K562 (cell line): ENCODE results near the gene ZFP36. TPM values are rescaled to one million over a fixed set of nuclear protein-coding genes. Genes with fewer than 3 reads are reported as not detected.

Experiments
- C11orf30 ChIP-seq: fragments of 450-650 bp; IDR thresholded peaks from 2 replicates; pipeline ENCODE4 v1.6.1; 2016; ENCODE audit warnings: low read depth, mild to moderate bottlenecking
- CAMTA2 ChIP-seq: fragments of 250-450 bp; sonication (Bioruptor Pico); conservative IDR thresholded peaks from 2 replicates; pipeline ENCODE4 v1.5.1; 2022
- FOXP1 ChIP-seq: sonication (generic); formaldehyde crosslinking; IDR thresholded peaks from 2 replicates; pipeline ENCODE4 v1.8.0; 2022; ENCODE audit warnings: mild to moderate bottlenecking, missing genetic modification reagents
- LCOR ChIP-seq: sonication (generic); formaldehyde crosslinking; IDR thresholded peaks from 2 replicates; pipeline ENCODE4 v1.8.0; 2022; ENCODE audit warnings: mild to moderate bottlenecking, missing genetic modification reagents
- ZNF165 ChIP-seq: fragments of 250-450 bp; sonication (Bioruptor Pico); IDR thresholded peaks from 2 replicates; pipeline ENCODE4 v1.4.0; 2020; ENCODE audit warnings: borderline replicate concordance
- ZNF644 ChIP-seq: fragments of 200-800 bp; sonication (Bioruptor generic); IDR thresholded peaks from 2 replicates; pipeline ENCODE4 v1.6.1; 2016; ENCODE audit warnings: low read depth, missing genetic modification characterization, missing compliant biosample characterization
- ZNF766 ChIP-seq: fragments of 200-800 bp; sonication (Bioruptor generic); conservative IDR thresholded peaks from 2 replicates; pipeline ENCODE4 v1.6.1; 2016; ENCODE audit warnings: missing genetic modification characterization, missing compliant biosample characterization
- polyA plus RNA-seq, 8 experiments: library from polyadenylated mRNA; depleted of rRNA in 4 of 8; stranded (reverse) in 5 of 8; unstranded in 3 of 8; fragments of >200 nt; fragmentation: Nextera tagmentation in 2 of 8; fragmentation: Illumina TruSeq in 1 of 8; extraction: Ambion mirVana in 2 of 8; extraction: Trizol in 1 of 8; gene quantifications; 2 replicates each; pipeline versions ENCODE4 v1.2.1 to v1.2.3, GENCODE V29; 2011 to 2014; ENCODE audit warnings: inconsistent platforms in 1 of 8, missing spikeins in 1 of 8
- total RNA-seq, 7 experiments: library from RNA; depleted of rRNA in 6 of 7; stranded (reverse); fragments of >200 nt in 6 of 7; fragmentation: Illumina TruSeq in 2 of 7; extraction: Trizol in 2 of 7; gene quantifications; 2 replicates each; pipeline versions ENCODE4 v1.2.1 to v1.2.3, GENCODE V29; 2011 to 2021; ENCODE audit warnings: low replicate concordance in 1 of 7
- TF ChIP-seq, protein P1 (sequence below): fragments of 450-650 bp; IDR thresholded peaks from 2 replicates; pipeline ENCODE4 v1.6.1; 2016; ENCODE audit warnings: mild to moderate bottlenecking, moderate library complexity
- TF ChIP-seq, protein P2 (sequence below): sonication (generic); formaldehyde crosslinking; IDR thresholded peaks from 2 replicates; pipeline ENCODE4 v1.8.0; 2022; ENCODE audit warnings: mild to moderate bottlenecking, missing genetic modification reagents, borderline replicate concordance
- TF ChIP-seq, protein P3 (sequence below): fragments of 250-450 bp; sonication (Bioruptor Pico); IDR thresholded peaks from 2 replicates; pipeline ENCODE4 v1.4.0; 2020; ENCODE audit warnings: mild to moderate bottlenecking, moderate library complexity
- TF ChIP-seq, protein P4 (sequence below): sonication (generic); formaldehyde crosslinking; IDR thresholded peaks from 2 replicates; pipeline ENCODE4 v1.9.0; 2022; ENCODE audit warnings: mild to moderate bottlenecking, missing genetic modification reagents

ZFP36 gene
- total and polyA plus RNA-seq, 9 of the 15 experiments (the other 6 are each of a cell fraction or from before 2014, with no cell fraction given) = 1.0 to 20.1 (median 3.5) TPM

DNA sequence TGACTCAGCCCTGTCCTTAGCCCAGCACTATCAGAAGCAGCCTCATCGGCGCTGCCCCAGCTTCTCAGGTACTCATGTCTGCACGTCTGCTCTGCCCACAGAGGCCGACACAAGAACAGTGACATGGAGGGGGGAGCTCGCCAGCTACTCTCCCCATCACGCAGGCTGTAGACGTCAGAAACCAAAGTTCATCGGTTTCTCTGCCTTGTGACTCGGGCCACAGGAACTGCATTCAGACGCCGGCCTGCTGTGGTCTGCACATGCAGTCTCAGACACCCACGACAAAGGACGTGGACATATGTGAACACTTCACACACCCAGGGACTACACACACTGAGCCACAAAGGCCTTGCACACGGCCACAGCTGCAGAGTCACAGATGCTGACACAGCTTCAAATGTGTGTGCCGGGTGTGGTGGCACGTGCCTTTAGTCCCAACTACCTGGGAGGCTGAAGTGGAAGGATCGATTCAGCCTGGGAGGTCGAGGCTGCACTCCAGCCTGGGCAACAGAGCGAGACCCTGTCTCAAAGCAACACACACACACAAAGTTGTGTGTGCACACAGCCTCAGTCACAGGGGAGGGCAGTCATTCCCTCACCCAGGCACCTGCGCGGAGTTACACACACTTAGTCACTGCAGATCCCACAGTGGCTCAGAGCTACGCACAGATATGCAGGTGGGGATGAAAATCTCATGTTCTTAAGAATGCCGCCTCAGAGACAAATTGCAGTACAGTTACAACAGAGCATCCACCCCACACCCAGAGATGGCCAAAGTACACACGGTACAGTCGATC lies 4.9 kb upstream of the ZFP36 start (continued):
- TF ChIP-seq, protein P1, sequence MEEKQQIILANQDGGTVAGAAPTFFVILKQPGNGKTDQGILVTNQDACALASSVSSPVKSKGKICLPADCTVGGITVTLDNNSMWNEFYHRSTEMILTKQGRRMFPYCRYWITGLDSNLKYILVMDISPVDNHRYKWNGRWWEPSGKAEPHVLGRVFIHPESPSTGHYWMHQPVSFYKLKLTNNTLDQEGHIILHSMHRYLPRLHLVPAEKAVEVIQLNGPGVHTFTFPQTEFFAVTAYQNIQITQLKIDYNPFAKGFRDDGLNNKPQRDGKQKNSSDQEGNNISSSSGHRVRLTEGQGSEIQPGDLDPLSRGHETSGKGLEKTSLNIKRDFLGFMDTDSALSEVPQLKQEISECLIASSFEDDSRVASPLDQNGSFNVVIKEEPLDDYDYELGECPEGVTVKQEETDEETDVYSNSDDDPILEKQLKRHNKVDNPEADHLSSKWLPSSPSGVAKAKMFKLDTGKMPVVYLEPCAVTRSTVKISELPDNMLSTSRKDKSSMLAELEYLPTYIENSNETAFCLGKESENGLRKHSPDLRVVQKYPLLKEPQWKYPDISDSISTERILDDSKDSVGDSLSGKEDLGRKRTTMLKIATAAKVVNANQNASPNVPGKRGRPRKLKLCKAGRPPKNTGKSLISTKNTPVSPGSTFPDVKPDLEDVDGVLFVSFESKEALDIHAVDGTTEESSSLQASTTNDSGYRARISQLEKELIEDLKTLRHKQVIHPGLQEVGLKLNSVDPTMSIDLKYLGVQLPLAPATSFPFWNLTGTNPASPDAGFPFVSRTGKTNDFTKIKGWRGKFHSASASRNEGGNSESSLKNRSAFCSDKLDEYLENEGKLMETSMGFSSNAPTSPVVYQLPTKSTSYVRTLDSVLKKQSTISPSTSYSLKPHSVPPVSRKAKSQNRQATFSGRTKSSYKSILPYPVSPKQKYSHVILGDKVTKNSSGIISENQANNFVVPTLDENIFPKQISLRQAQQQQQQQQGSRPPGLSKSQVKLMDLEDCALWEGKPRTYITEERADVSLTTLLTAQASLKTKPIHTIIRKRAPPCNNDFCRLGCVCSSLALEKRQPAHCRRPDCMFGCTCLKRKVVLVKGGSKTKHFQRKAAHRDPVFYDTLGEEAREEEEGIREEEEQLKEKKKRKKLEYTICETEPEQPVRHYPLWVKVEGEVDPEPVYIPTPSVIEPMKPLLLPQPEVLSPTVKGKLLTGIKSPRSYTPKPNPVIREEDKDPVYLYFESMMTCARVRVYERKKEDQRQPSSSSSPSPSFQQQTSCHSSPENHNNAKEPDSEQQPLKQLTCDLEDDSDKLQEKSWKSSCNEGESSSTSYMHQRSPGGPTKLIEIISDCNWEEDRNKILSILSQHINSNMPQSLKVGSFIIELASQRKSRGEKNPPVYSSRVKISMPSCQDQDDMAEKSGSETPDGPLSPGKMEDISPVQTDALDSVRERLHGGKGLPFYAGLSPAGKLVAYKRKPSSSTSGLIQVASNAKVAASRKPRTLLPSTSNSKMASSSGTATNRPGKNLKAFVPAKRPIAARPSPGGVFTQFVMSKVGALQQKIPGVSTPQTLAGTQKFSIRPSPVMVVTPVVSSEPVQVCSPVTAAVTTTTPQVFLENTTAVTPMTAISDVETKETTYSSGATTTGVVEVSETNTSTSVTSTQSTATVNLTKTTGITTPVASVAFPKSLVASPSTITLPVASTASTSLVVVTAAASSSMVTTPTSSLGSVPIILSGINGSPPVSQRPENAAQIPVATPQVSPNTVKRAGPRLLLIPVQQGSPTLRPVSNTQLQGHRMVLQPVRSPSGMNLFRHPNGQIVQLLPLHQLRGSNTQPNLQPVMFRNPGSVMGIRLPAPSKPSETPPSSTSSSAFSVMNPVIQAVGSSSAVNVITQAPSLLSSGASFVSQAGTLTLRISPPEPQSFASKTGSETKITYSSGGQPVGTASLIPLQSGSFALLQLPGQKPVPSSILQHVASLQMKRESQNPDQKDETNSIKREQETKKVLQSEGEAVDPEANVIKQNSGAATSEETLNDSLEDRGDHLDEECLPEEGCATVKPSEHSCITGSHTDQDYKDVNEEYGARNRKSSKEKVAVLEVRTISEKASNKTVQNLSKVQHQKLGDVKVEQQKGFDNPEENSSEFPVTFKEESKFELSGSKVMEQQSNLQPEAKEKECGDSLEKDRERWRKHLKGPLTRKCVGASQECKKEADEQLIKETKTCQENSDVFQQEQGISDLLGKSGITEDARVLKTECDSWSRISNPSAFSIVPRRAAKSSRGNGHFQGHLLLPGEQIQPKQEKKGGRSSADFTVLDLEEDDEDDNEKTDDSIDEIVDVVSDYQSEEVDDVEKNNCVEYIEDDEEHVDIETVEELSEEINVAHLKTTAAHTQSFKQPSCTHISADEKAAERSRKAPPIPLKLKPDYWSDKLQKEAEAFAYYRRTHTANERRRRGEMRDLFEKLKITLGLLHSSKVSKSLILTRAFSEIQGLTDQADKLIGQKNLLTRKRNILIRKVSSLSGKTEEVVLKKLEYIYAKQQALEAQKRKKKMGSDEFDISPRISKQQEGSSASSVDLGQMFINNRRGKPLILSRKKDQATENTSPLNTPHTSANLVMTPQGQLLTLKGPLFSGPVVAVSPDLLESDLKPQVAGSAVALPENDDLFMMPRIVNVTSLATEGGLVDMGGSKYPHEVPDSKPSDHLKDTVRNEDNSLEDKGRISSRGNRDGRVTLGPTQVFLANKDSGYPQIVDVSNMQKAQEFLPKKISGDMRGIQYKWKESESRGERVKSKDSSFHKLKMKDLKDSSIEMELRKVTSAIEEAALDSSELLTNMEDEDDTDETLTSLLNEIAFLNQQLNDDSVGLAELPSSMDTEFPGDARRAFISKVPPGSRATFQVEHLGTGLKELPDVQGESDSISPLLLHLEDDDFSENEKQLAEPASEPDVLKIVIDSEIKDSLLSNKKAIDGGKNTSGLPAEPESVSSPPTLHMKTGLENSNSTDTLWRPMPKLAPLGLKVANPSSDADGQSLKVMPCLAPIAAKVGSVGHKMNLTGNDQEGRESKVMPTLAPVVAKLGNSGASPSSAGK = peak; percentile 88
- TF ChIP-seq, protein P2, sequence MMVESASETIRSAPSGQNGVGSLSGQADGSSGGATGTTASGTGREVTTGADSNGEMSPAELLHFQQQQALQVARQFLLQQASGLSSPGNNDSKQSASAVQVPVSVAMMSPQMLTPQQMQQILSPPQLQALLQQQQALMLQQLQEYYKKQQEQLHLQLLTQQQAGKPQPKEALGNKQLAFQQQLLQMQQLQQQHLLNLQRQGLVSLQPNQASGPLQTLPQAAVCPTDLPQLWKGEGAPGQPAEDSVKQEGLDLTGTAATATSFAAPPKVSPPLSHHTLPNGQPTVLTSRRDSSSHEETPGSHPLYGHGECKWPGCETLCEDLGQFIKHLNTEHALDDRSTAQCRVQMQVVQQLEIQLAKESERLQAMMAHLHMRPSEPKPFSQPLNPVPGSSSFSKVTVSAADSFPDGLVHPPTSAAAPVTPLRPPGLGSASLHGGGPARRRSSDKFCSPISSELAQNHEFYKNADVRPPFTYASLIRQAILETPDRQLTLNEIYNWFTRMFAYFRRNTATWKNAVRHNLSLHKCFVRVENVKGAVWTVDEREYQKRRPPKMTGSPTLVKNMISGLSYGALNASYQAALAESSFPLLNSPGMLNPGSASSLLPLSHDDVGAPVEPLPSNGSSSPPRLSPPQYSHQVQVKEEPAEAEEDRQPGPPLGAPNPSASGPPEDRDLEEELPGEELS = peak; percentile 63; the same call in 1 of the 2 replicates
- 0 out of 2 replicates have a peak, but pooled peaks have one; percentile 3 for TF ChIP-seq ZNF766
- 0 out of 2 replicates have a peak, but pooled peaks have one; percentile 14 for TF ChIP-seq FOXP1 (CRISPR knock-in tag)
- peak; percentile 69; the same call in 1 of the 2 replicates for TF ChIP-seq C11orf30
- TF ChIP-seq ZNF165 = no peak
- TF ChIP-seq CAMTA2 (CRISPR knock-in tag) = no peak
- TF ChIP-seq, protein P3, sequence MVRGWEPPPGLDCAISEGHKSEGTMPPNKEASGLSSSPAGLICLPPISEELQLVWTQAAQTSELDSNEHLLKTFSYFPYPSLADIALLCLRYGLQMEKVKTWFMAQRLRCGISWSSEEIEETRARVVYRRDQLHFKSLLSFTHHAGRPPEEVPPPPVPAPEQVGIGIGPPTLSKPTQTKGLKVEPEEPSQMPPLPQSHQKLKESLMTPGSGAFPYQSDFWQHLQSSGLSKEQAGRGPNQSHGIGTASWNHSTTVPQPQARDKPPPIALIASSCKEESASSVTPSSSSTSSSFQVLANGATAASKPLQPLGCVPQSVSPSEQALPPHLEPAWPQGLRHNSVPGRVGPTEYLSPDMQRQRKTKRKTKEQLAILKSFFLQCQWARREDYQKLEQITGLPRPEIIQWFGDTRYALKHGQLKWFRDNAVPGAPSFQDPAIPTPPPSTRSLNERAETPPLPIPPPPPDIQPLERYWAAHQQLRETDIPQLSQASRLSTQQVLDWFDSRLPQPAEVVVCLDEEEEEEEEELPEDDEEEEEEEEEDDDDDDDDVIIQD (CRISPR knock-in tag) = peak; percentile 64; the same call in 1 of the 2 replicates
- TF ChIP-seq, protein P4, sequence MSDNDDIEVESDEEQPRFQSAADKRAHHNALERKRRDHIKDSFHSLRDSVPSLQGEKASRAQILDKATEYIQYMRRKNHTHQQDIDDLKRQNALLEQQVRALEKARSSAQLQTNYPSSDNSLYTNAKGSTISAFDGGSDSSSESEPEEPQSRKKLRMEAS (CRISPR knock-in tag) = peak; percentile 80
- 0 out of 2 replicates have a peak, but pooled peaks have one; percentile 4 for TF ChIP-seq LCOR (CRISPR knock-in tag)
- peak; percentile 19; the same call in 1 of the 2 replicates for TF ChIP-seq ZNF644 (tag)
